GM19023 (cell line): ENCODE results near the gene ZFAND3.

Experiments used
- ATAC-seq: cut with Tn5 transposase; IDR thresholded peaks from one replicate; pipeline ENCODE4 v1.9.1; 2021; ENCODE audit warnings: mild to moderate bottlenecking, moderate library complexity; ENCODE audit not compliant: unreplicated experiment

The ZFAND3 gene

GRCh38 chr6:38193051-38193450, 373.5 kb downstream of the ZFAND3 start:
- no peak for ATAC-seq

DNA sequence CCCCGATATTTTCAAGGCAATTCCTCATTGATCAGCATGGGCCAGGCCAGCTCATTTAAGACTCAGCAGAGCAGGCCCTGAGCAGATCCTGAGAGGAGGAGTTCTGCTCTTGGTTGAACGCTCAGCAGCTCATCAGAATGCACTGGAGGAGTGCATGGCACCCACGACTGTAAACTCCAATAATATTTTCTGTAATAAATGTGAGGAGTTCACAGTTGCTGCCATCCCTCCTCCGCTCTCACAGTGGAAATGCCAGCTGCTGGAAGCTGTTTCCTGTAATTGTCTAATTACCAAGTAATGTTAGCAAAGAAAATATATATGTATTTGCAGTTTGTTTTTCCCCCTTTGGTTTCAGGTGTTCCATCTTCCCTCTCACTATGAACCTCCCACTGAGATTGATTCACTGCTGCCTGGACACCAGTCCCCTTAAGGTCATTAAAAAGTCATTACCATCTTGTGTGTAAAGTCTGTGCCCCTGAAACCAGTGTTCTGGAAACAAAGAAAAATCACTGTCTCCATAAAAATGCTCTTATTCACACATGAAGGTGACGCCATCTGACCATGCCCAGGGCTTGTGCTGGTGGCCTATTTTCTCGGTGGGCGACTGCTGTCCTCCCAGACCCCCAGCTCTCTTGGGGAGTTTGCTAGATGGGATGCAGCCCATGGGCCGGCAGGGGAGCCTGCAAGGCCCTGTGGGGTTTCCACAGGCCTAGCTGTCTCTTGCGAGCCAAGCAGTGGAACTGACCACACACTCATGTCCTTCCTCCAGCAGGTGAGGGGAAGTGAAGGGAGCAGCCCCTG, 374.2 kb downstream of the ZFAND3 start:
- ATAC-seq: no peak

- ATAC-seq: no peak
Measured at GRCh38 chr6:38194282-38194572, 374.7 kb downstream of the ZFAND3 start.

GRCh38 chr6:38194589-38194988, 375.1 kb downstream of the ZFAND3 start:
- ATAC-seq: no peak

DNA sequence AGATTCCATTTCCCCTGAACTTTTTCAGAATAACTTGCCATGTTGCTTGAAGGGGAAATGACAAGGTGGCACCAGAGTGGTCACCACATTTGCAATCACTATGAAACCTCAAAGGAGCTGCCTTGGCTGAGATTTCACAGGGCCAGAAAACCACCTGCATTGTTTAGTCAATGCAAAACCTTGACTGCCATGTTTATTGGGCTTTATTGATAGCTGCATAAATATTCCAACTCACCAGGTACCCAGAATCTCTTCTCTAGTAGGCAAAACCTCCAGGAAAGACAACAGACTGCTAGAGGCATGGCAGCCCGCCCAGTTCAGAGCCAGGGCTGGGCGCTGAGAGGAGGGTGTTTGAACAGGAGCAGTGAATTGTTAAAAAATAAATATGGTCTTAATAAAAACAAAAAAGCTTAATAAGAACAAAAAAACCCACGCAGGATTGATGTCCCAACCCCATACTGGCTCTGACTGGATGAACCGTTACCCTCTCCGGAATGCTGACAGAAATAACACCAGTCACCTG, 375.6 kb downstream of the ZFAND3 start:
- no peak for ATAC-seq

DNA sequence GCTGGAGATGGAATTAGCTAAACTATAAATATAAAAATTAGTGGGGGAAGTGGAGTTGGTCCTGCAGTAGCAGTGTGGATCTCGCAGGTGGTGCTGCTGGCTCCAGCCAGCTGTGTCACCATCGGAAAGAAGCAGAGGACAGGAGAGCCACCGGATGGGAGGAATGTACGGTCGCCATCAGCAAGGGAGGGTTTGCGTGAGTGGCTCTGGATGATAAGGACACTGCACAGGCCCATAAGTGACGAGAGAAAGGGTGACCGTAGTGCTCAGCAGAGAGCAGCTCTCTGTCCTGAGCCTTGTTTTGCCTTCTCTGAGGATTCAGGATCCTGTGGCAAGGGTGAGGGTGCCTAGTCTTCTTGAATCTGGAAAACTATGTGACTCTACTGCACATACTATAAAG, 378.7 kb downstream of the ZFAND3 start:
- ATAC-seq: no peak
